Endothelial cell (in vitro differentiated cells): ENCODE measurements around the gene DENND1A. TPM values are rescaled to one million over a fixed set of nuclear protein-coding genes. Genes with fewer than 3 reads are reported as not detected.

Source experiments
- DNase-seq: peaks from one replicate; pipeline ENCODE4 v3.0.0; 2021; ENCODE audit warnings: low spot score
- H3K27ac Mint-ChIP-seq: one replicate; pipeline ENCODE4 v1.8.0; 2021; ENCODE audit warnings: mixed read lengths, inconsistent platforms; ENCODE audit not compliant: unreplicated experiment
- H3K27me3 Mint-ChIP-seq: one replicate; pipeline ENCODE4 v1.8.0; 2021; ENCODE audit warnings: mild to moderate bottlenecking, moderate library complexity, mixed read lengths, inconsistent platforms; ENCODE audit not compliant: unreplicated experiment
- H3K36me3 Mint-ChIP-seq: one replicate; pipeline ENCODE4 v1.8.0; 2021; ENCODE audit warnings: mild to moderate bottlenecking, low read depth, mixed read lengths, inconsistent platforms; ENCODE audit not compliant: unreplicated experiment
- H3K4me1 Mint-ChIP-seq: one replicate; pipeline ENCODE4 v1.8.0; 2021; ENCODE audit warnings: mild to moderate bottlenecking, mixed read lengths, inconsistent platforms; ENCODE audit not compliant: unreplicated experiment
- H3K4me3 Mint-ChIP-seq: one replicate; pipeline ENCODE4 v1.8.0; 2021; ENCODE audit warnings: mild to moderate bottlenecking, mixed read lengths, inconsistent platforms; ENCODE audit not compliant: unreplicated experiment
- H3K9me3 Mint-ChIP-seq: one replicate; pipeline ENCODE4 v1.8.0; 2021; ENCODE audit warnings: mixed read lengths, inconsistent platforms; ENCODE audit not compliant: unreplicated experiment
- CTCF ChIP-seq: fragments of 200-600 bp; sonication (generic); IDR thresholded peaks from one replicate; pipeline ENCODE4 v1.5.0; 2021; ENCODE audit warnings: antibody characterized with exemption; ENCODE audit not compliant: unreplicated experiment
- total RNA-seq: library from RNA; stranded (reverse); fragmentation: NEBNext Ultra II Directional; extraction: Animal tissue kit (Norgen Biotek cat#: 25700); gene quantifications from one replicate; pipeline ENCODE4 v1.2.1, GENCODE V29; 2021; ENCODE audit not compliant: unreplicated experiment

DENND1A gene
- total RNA-seq, 1 donor from 2014 or later, result 14.1 TPM

- Mint-ChIP-seq H3K36me3 (peaks cover 6% of the 10 kb centered on the region), H3K9me3 (no peaks in the 10 kb centered on the region), H3K27ac (no peak overlapping the region), H3K27me3 (peaks cover 6% of the 10 kb centered on the region), H3K4me3 (no peak overlapping the region), H3K4me1 (peaks cover 2% of the 10 kb centered on the region)
- no peak for TF ChIP-seq CTCF
- DNase-seq, result no peak
These were observed 517.6 kb downstream of the DENND1A start for GRCh38 chr9:123412171-123412820.

GRCh38 chr9:123411636-123412035 is 518.3 kb downstream of the DENND1A start:
- Mint-ChIP-seq H3K4me1 (peaks cover 4% of the 10 kb centered on the region), H3K4me3 (no peak overlapping the region), H3K9me3 (no peaks in the 10 kb centered on the region), H3K36me3 (peaks cover 8% of the 10 kb centered on the region), H3K27me3 (peaks cover 8% of the 10 kb centered on the region), H3K27ac (no peak overlapping the region)
- no peak for DNase-seq
- no peak for TF ChIP-seq CTCF

GRCh38 chr9:123411191-123411590 is 518.7 kb downstream of the DENND1A start:
- TF ChIP-seq CTCF, result no peak
- H3K27me3 Mint-ChIP-seq, result peaks cover 8% of the 10 kb centered on the region
- no peak overlapping the region for H3K4me3 Mint-ChIP-seq
- no peak overlapping the region for H3K27ac Mint-ChIP-seq
- H3K4me1 Mint-ChIP-seq, result peaks cover 4% of the 10 kb centered on the region
- DNase-seq, result no peak
- peaks cover 8% of the 10 kb centered on the region for H3K36me3 Mint-ChIP-seq
- no peaks in the 10 kb centered on the region for H3K9me3 Mint-ChIP-seq

- Mint-ChIP-seq H3K36me3 (peaks cover 8% of the 10 kb centered on the region), H3K27ac (no peak overlapping the region), H3K4me3 (no peak overlapping the region), H3K27me3 (peaks cover 5% of the 10 kb centered on the region), H3K4me1 (peaks cover 4% of the 10 kb centered on the region), H3K9me3 (no peaks in the 10 kb centered on the region)
- no peak for DNase-seq
- TF ChIP-seq CTCF, result no peak
These were observed 519.5 kb downstream of the DENND1A start for GRCh38 chr9:123410281-123410910.
